Progenitor cell of endocrine pancreas (in vitro differentiated cells): ENCODE results near the gene JAM3. TPM values are rescaled to one million over a fixed set of nuclear protein-coding genes. Genes with fewer than 3 reads are reported as not detected.

Experiments used
- DNase-seq: peaks from one replicate; pipeline ENCODE4 v3.0.0; 2021; ENCODE audit warnings: low spot score; ENCODE audit not compliant: unreplicated experiment
- H3K27ac Mint-ChIP-seq: 2 replicates; pipeline ENCODE4 v1.8.0; 2021; ENCODE audit warnings: mild to moderate bottlenecking, moderate library complexity, mixed read lengths
- H3K27me3 Mint-ChIP-seq: 2 replicates; pipeline ENCODE4 v1.8.0; 2021; ENCODE audit warnings: mixed read lengths
- H3K36me3 Mint-ChIP-seq: 2 replicates; pipeline ENCODE4 v1.8.0; 2022; ENCODE audit warnings: mixed read lengths; ENCODE audit not compliant: insufficient read depth
- H3K4me1 Mint-ChIP-seq: 2 replicates; pipeline ENCODE4 v1.8.0; 2021; ENCODE audit warnings: low read depth, mixed read lengths
- H3K4me3 Mint-ChIP-seq: 2 replicates; pipeline ENCODE4 v1.8.0; 2021; ENCODE audit warnings: low read depth, mild to moderate bottlenecking, moderate library complexity, mixed read lengths
- H3K9me3 Mint-ChIP-seq: 2 replicates; pipeline ENCODE4 v1.8.0; 2021; ENCODE audit warnings: low read depth, mixed read lengths
- total RNA-seq: library from RNA; stranded (reverse); gene quantifications from 2 replicates; pipeline ENCODE4 v1.2.1, GENCODE V29; 2021
- TF ChIP-seq, protein P1 (sequence below): fragments of 200-600 bp; sonication (generic); IDR thresholded peaks from one replicate; pipeline ENCODE4 v1.5.0; 2021; ENCODE audit warnings: antibody characterized with exemption, mild to moderate bottlenecking; ENCODE audit not compliant: unreplicated experiment

Gene JAM3
- total RNA-seq, 1 donor from 2014 or later: 37.0 TPM

DNA sequence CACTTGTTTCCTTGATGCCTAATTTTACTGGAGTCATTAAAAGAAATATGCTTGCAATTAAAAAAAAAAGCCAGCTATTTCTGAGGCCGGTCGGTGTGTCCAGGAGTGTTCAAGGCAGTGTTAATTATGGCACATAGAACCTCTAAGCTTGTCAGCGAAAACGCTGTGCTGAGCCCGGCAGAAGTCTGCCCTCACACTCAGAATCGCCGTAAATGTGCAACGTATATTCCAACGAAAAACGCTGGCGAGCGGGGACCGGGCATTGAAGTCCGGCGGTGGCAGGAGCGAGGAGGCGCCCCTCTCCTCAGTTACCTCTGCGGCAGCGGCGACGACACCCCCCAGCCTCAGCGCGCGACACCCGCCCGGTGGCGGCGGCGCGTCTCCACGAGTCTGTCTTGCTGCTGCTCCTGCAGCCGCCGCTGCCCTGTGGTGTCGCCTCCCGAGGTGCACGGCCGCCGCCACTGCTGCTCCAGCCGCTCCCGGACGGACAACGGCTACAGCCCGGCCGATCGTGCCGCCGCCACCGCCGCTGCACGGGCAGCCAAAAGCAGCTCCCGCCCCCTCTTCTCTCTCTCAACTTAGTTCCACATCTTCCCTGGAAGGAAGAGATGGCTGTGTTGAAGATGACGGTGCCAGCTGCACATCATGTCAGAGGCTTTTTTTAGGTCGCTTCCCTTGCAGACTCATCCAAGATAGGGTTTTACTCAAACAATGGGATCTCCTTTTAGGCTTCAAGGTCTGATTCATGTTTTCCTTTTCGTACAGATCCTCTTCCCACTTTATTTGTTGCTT, 56.0 kb downstream of the JAM3 start:
- no peak overlapping the region for H3K27ac Mint-ChIP-seq

DNA sequence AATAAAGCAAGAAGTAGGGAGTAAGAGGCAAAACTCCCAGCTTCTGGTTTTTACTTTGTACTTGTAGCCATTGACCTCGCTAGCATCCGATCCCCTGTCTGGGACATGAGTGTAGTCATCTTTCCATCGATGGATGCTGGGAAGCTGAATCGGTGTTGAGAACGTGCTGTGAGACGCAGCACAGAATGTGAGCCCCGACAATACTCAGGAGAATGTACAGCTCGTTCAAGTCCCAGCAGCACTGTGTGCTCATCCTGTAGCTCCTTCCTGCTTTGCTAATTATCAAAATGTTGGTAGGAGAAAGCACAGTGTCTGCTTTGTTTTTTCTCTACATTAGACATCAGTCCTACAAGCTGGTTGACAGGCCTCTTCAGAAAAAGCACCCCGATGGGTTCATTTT, 56.6 kb downstream of the JAM3 start:
- no peaks in the 10 kb centered on the region for H3K9me3 Mint-ChIP-seq
- H3K4me1 Mint-ChIP-seq: peaks cover 6% of the 10 kb centered on the region
- H3K27me3 Mint-ChIP-seq: peaks cover 43% of the 10 kb centered on the region
- TF ChIP-seq, protein P1, sequence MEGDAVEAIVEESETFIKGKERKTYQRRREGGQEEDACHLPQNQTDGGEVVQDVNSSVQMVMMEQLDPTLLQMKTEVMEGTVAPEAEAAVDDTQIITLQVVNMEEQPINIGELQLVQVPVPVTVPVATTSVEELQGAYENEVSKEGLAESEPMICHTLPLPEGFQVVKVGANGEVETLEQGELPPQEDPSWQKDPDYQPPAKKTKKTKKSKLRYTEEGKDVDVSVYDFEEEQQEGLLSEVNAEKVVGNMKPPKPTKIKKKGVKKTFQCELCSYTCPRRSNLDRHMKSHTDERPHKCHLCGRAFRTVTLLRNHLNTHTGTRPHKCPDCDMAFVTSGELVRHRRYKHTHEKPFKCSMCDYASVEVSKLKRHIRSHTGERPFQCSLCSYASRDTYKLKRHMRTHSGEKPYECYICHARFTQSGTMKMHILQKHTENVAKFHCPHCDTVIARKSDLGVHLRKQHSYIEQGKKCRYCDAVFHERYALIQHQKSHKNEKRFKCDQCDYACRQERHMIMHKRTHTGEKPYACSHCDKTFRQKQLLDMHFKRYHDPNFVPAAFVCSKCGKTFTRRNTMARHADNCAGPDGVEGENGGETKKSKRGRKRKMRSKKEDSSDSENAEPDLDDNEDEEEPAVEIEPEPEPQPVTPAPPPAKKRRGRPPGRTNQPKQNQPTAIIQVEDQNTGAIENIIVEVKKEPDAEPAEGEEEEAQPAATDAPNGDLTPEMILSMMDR: no peak
- DNase-seq: no peak
- no peak overlapping the region for H3K27ac Mint-ChIP-seq
- H3K4me3 Mint-ChIP-seq: no peak overlapping the region
- peaks cover 2% of the 10 kb centered on the region for H3K36me3 Mint-ChIP-seq

More for the DNA sequence above, 56.0 kb downstream of the JAM3 start:
- peak; percentile 45 for DNase-seq
- TF ChIP-seq, protein P1: peak; percentile 15
- Mint-ChIP-seq H3K36me3 (peaks cover 2% of the 10 kb centered on the region), H3K27me3 (peaks cover 43% of the 10 kb centered on the region), H3K4me3 (peak overlapping the region; percentile 54), H3K9me3 (no peaks in the 10 kb centered on the region), H3K4me1 (peaks cover 11% of the 10 kb centered on the region)

DNA sequence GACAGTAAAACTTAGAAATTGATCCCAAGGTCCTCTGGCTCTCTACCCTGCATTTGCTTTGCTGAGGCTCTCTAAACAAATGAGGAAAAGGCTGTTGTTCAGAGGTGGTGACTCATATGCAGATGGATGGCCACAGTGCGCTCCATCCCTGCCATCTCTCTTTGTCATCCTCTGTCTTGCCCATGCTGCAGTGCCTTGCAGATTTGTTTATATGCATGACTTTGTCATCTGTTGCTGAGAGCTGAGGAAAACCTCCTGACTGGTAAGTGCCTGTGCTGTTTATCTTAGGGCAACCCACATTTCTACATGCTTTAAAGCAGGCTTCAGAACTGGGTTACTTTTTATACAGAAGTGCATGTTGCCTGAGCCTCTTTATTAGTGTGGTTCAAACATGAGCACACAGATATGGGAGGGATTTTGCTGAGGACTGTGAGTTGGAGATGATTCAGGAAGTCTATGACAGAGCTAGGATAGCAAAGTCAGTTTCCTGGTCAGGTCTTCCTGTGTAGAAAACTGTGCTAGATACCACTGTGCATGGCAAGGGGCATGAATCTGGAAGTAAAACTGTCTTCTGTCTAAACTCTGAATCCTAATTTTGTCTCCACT, 57.4 kb downstream of the JAM3 start:
- H3K9me3 Mint-ChIP-seq: peaks cover 1% of the 10 kb centered on the region
- H3K27me3 Mint-ChIP-seq: peaks cover 43% of the 10 kb centered on the region
- DNase-seq: no peak
- H3K4me3 Mint-ChIP-seq: no peak overlapping the region
- TF ChIP-seq, protein P1: no peak
- peaks cover 6% of the 10 kb centered on the region for H3K4me1 Mint-ChIP-seq
- no peak overlapping the region for H3K27ac Mint-ChIP-seq
- H3K36me3 Mint-ChIP-seq: peaks cover 5% of the 10 kb centered on the region

DNA sequence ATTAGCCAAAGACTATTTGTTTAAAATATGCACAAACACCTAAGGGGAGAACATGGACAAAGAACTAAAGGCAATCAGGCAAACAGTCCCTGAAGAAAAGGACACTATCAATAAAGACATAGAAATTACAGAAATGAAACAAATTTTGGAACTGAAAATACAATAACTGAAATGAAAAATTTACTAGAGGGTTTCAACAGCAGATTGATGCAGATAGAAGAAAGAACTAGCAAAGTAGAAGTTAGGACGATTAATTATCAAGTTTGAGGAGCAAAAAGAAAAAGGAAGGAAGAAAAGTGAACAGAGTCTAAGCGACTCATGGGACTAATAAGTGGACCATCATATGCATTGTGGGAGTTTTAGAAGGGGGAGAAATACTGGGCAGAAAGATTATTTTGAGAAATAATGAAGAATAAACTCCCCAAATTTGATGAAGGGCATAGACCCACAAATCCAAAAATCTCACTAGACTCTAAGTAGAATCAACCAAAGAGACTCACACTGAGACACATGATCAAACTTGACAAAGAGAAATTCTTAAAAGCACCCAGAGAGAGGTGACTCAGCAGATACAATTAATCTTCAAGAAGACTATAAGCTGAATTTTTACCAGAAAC, 62.9 kb downstream of the JAM3 start:
- peaks cover 4% of the 10 kb centered on the region for H3K27me3 Mint-ChIP-seq

DNA sequence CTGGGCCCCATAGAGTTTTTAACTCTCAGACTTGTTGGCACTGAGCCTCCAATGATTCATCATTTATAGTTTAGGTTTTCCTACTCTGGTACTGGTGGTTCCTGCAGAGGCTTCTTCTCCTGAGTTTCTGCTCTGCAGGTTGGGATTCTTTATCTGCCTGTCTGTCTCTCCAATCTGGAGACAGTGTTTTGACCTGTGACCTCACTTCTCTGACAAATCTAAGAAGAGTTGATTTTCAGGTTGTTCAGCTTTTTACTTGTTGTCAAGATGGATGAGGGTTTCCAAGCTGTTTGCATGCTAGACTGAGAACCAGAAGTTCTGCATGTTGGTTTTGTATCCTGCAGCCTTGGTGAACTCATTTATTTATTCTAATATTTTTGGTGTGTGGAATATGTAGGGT, 63.9 kb downstream of the JAM3 start:
- H3K9me3 Mint-ChIP-seq: peaks cover 18% of the 10 kb centered on the region
- H3K36me3 Mint-ChIP-seq: peaks cover 14% of the 10 kb centered on the region
- H3K4me1 Mint-ChIP-seq: peaks cover 2% of the 10 kb centered on the region
- H3K4me3 Mint-ChIP-seq: no peak overlapping the region
- no peak overlapping the region for H3K27ac Mint-ChIP-seq
- TF ChIP-seq, protein P1: no peak
- no peak for DNase-seq
- no peaks in the 10 kb centered on the region for H3K27me3 Mint-ChIP-seq

More for the DNA sequence above, 62.9 kb downstream of the JAM3 start:
- Mint-ChIP-seq H3K4me3 (no peak overlapping the region), H3K4me1 (peaks cover 2% of the 10 kb centered on the region), H3K9me3 (peaks cover 18% of the 10 kb centered on the region), H3K36me3 (peaks cover 12% of the 10 kb centered on the region), H3K27ac (no peak overlapping the region)
- no peak for DNase-seq
- TF ChIP-seq, protein P1: no peak
